H1 (cell line): ENCODE results near the gene MRPL43. TPM values are rescaled to one million over a fixed set of nuclear protein-coding genes. Genes with fewer than 3 reads are reported as not detected.

Experiments used
- CTCF ChIA-PET: fragments of 300-600 bp; sonication (Branson Sonifier 250); formaldehyde crosslinking; loops from one replicate; lab custom pipeline; 2021; ENCODE audit not compliant: partially characterized antibody; lab: Charles Lee
- POLR2A ChIA-PET: fragments of 300-600 bp; sonication (Branson Sonifier 250); formaldehyde crosslinking; loops from one replicate; lab custom pipeline; 2021; ENCODE audit warnings: inconsistent platforms; ENCODE audit not compliant: partially characterized antibody; lab: Charles Lee
- DNase-seq, 2 experiments: peaks; one replicate each; pipeline versions ENCODE4 v3.0.0 to v3.0.0-alpha.2; 2010 to 2022; ENCODE audit warnings: low spot score in 2 of 2, low read depth in 1 of 2, mixed read lengths in 1 of 2
- FAIRE-seq: peaks from 2 replicates; lab custom pipeline; 2011; peaks lifted over from hg19 to GRCh38; lab: Jason Lieb, UNC
- H2AFZ ChIP-seq: 2 replicates; pipeline ENCODE4 v1.8.1; 2012; ENCODE audit warnings: low read length, inconsistent platforms
- H2AK5ac ChIP-seq: 2 replicates; pipeline ENCODE4 v1.6.1; 2013; ENCODE audit warnings: low read depth, low read length
- H2BK120ac ChIP-seq: replicated peaks from 2 replicates; pipeline ENCODE3; 2013; ENCODE audit warnings: low read depth, low read length, inconsistent platforms
- H2BK12ac ChIP-seq: 2 replicates; pipeline ENCODE4 v1.6.1; 2013; ENCODE audit warnings: low read depth, low read length
- H2BK15ac ChIP-seq: 2 replicates; pipeline ENCODE4 v1.6.1; 2013; ENCODE audit warnings: low read length
- H2BK20ac ChIP-seq: 2 replicates; pipeline ENCODE4 v1.6.1; 2013; ENCODE audit warnings: low read length
- H2BK5ac ChIP-seq: 2 replicates; pipeline ENCODE4 v1.6.1; 2013; ENCODE audit warnings: low read depth, low read length
- H3K14ac ChIP-seq: 2 replicates; pipeline ENCODE4 v1.6.1; 2013; ENCODE audit warnings: inconsistent platforms; ENCODE audit not compliant: insufficient read length
- H3K18ac ChIP-seq: 2 replicates; pipeline ENCODE4 v1.6.1; 2013; ENCODE audit warnings: low read length; ENCODE audit errors: extremely low read depth
- H3K23ac ChIP-seq: 2 replicates; pipeline ENCODE4 v1.6.1; 2013; ENCODE audit warnings: inconsistent platforms; ENCODE audit not compliant: insufficient read length
- H3K23me2 ChIP-seq: 2 replicates; pipeline ENCODE4 v1.6.1; 2013; ENCODE audit warnings: low read depth, low read length
- H3K27ac ChIP-seq: 2 replicates; pipeline ENCODE4 v1.6.1; 2011; ENCODE audit warnings: low read depth, low read length, inconsistent platforms
- H3K27me3 ChIP-seq, 4 experiments: replicated peaks in 1 of 4; 1 replicate in 1 of 4; 2 replicates in 3 of 4; pipeline versions ENCODE4 v1.6.1 to v1.8.1; 2011 to 2013; ENCODE audit warnings: low read length in 3 of 4, mild to moderate bottlenecking in 3 of 4, inconsistent platforms in 2 of 4, mixed read lengths in 2 of 4, moderate library complexity in 1 of 4; ENCODE audit not compliant: control insufficient read depth in 3 of 4, insufficient read depth in 3 of 4; ENCODE audit errors: extremely low read depth in 1 of 4
- H3K36me3 ChIP-seq, 4 experiments: 2 replicates each; pipeline versions ENCODE4 v1.6.1 to v1.8.1; 2011 to 2013; ENCODE audit warnings: mild to moderate bottlenecking in 4 of 4, low read length in 3 of 4, moderate library complexity in 2 of 4, control low read depth in 1 of 4, inconsistent platforms in 1 of 4; ENCODE audit not compliant: insufficient read depth in 4 of 4, control insufficient read depth in 2 of 4
- H3K4ac ChIP-seq: replicated peaks from 2 replicates; pipeline ENCODE3; 2013; ENCODE audit warnings: low read length, low read depth, mixed read lengths, inconsistent platforms; ENCODE audit not compliant: insufficient read length
- H3K4me1 ChIP-seq, 4 experiments: replicated peaks in 1 of 4; 1 replicate in 1 of 4; 2 replicates in 3 of 4; pipeline versions ENCODE4 v1.6.1 to v1.8.1; 2011 to 2013; ENCODE audit warnings: low read length in 3 of 4, inconsistent platforms in 2 of 4, mixed read lengths in 1 of 4; ENCODE audit not compliant: insufficient read depth in 4 of 4, control insufficient read depth in 3 of 4
- H3K4me2 ChIP-seq, 2 experiments: 2 replicates each; pipeline versions ENCODE4 v1.6.1 to v1.8.1; 2011 to 2013; ENCODE audit warnings: low read depth in 2 of 2, low read length in 2 of 2, control low read depth in 1 of 2, inconsistent platforms in 1 of 2, mild to moderate bottlenecking in 1 of 2; ENCODE audit not compliant: insufficient read depth in 1 of 2
- H3K4me3 ChIP-seq, 4 experiments: fragments of 200-600, 300-600 bp in 1 of 4; sonication (generic), shearing (Covaris generic), sonication (Bioruptor Twin) in 1 of 4; 2 replicates each; pipeline versions ENCODE4 v1.5.1 to v1.8.1; 2011 to 2016; ENCODE audit warnings: low read length in 4 of 4, low read depth in 3 of 4, control low read depth in 2 of 4, inconsistent platforms in 2 of 4, mild to moderate bottlenecking in 2 of 4, mixed read lengths in 1 of 4, moderate library complexity in 1 of 4; ENCODE audit not compliant: insufficient read depth in 2 of 4; ENCODE audit errors: extremely low read depth in 1 of 4
- H3K56ac ChIP-seq: replicated peaks from 2 replicates; pipeline ENCODE3; 2013; ENCODE audit warnings: low read depth, mild to moderate bottlenecking, mixed read lengths, low read length, inconsistent platforms; ENCODE audit not compliant: insufficient read length
- H3K79me1 ChIP-seq: 2 replicates; pipeline ENCODE4 v1.6.1; 2013; ENCODE audit warnings: low read depth, low read length, control low read depth
- H3K79me2 ChIP-seq, 2 experiments: 2 replicates each; pipeline versions ENCODE4 v1.6.1 to v1.8.1; 2012 to 2013; ENCODE audit warnings: low read length in 2 of 2, mild to moderate bottlenecking in 2 of 2, inconsistent platforms in 1 of 2; ENCODE audit not compliant: insufficient read depth in 2 of 2, control insufficient read depth in 1 of 2
- H3K9ac ChIP-seq, 4 experiments: replicated peaks in 1 of 4; 1 replicate in 1 of 4; 2 replicates in 3 of 4; pipeline versions ENCODE4 v1.6.1 to v1.8.1; 2011 to 2013; ENCODE audit warnings: low read depth in 3 of 4, low read length in 3 of 4, control low read depth in 2 of 4, mild to moderate bottlenecking in 2 of 4, moderate library complexity in 2 of 4, inconsistent platforms in 1 of 4; ENCODE audit errors: extremely low read depth in 1 of 4
- H3K9me3 ChIP-seq, 2 experiments: 2 replicates each; pipeline versions ENCODE4 v1.6.1 to v1.8.1; 2012 to 2013; ENCODE audit warnings: mild to moderate bottlenecking in 2 of 2, moderate library complexity in 2 of 2, control low read depth in 1 of 2, inconsistent platforms in 1 of 2, low read depth in 1 of 2, low read length in 1 of 2, mixed read lengths in 1 of 2; ENCODE audit not compliant: insufficient read depth in 2 of 2
- H4K20me1 ChIP-seq, 2 experiments: replicated peaks in 1 of 2; 2 replicates each; pipeline versions ENCODE3 to v1.8.1; 2011 to 2013; ENCODE audit warnings: inconsistent platforms in 2 of 2, low read length in 2 of 2, mild to moderate bottlenecking in 1 of 2; ENCODE audit not compliant: insufficient read depth in 2 of 2, control insufficient read depth in 1 of 2
- H4K5ac ChIP-seq: 2 replicates; pipeline ENCODE4 v1.6.1; 2013; ENCODE audit warnings: low read length, low read depth, mixed read lengths, inconsistent platforms; ENCODE audit not compliant: insufficient read length
- H4K8ac ChIP-seq: 2 replicates; pipeline ENCODE4 v1.8.0; 2013; ENCODE audit warnings: mild to moderate bottlenecking, moderate library complexity, low read length, inconsistent platforms; ENCODE audit not compliant: insufficient read depth; ENCODE audit errors: extremely low read depth
- H4K91ac ChIP-seq: replicated peaks from 2 replicates; pipeline ENCODE3; 2013; ENCODE audit warnings: low read length, mixed read lengths, inconsistent platforms; ENCODE audit not compliant: insufficient read length
- CBX5 ChIP-seq: fragments of 300-800, 300-1000 bp; sonication (generic); IDR thresholded peaks from 2 replicates; pipeline ENCODE4 v1.7.1; 2016; ENCODE audit warnings: antibody characterized with exemption, low read length, low read depth
- HDAC6 ChIP-seq: IDR thresholded peaks from one replicate; pipeline ENCODE4 v1.7.1; 2012; ENCODE audit warnings: low read depth, mild to moderate bottlenecking, inconsistent platforms, low read length, moderate library complexity
- PHF8 ChIP-seq: fragments of 200-600 bp; sonication (generic); conservative IDR thresholded peaks from 2 replicates; pipeline ENCODE4 v1.7.1; 2012; ENCODE audit warnings: low read depth, mild to moderate bottlenecking, inconsistent platforms, low read length, moderate library complexity
- RNF2 ChIP-seq: fragments of 200-900, 300-1000 bp; sonication (generic); IDR thresholded peaks from 2 replicates; pipeline ENCODE4 v1.7.1; 2016; ENCODE audit warnings: borderline replicate concordance, low read depth, mild to moderate bottlenecking, antibody characterized with exemption, low read length; ENCODE audit not compliant: poor library complexity, severe bottlenecking; ENCODE audit errors: missing control alignments
- SP4 ChIP-seq: IDR thresholded peaks from 2 replicates; pipeline ENCODE4 v1.6.1; 2012; ENCODE audit warnings: low read length, inconsistent platforms
- TBP ChIP-seq: IDR thresholded peaks from 2 replicates; pipeline ENCODE4 v1.6.1; 2011; ENCODE audit warnings: low read depth, low read length, improper control_type of control experiment
- WGBS, 2 experiments: shearing (Covaris generic) in 1 of 2; methylation state at CpG; one replicate each; pipeline versions ENCODE4 v1.1.6 to v1.1.7; 2013 to 2015; ENCODE audit warnings: low lambda C conversion rate in 2 of 2, mixed read lengths in 2 of 2, inconsistent platforms in 1 of 2, low coverage in 1 of 2, missing lambda C conversion rate in 1 of 2; ENCODE audit not compliant: insufficient replicate concordance in 2 of 2, insufficient coverage in 1 of 2, insufficient read length in 1 of 2; ENCODE audit errors: extremely low coverage in 1 of 2, missing lambda C conversion rate in 1 of 2; 5-methylcytosine and 5-hydroxymethylcytosine counted together
- polyA plus RNA-seq, 7 experiments: library from polyadenylated mRNA; depleted of rRNA in 3 of 7; stranded (reverse) in 5 of 7; unstranded in 2 of 7; fragments of >200 nt in 5 of 7; fragments of 200-250 nt in 2 of 7; gene quantifications; 1 replicate in 5 of 7; 2 replicates in 1 of 7; 4 replicates in 1 of 7; pipeline versions ENCODE4 v1.2.1 to v1.2.3, GENCODE V29; 2011 to 2013; ENCODE audit warnings: missing spikeins in 2 of 7, mixed read lengths in 2 of 7
- total RNA-seq: library from RNA; stranded (reverse); fragmentation: NEBNext Ultra II Directional; extraction: Animal tissue kit (Norgen Biotek cat#: 25700); gene quantifications from 2 replicates; pipeline ENCODE4 v1.2.1, GENCODE V29; 2021
- TF ChIP-seq, protein P1 (sequence below): IDR thresholded peaks from 2 replicates; pipeline ENCODE4 v1.6.1; 2011; ENCODE audit warnings: low read depth, mild to moderate bottlenecking, low read length; ENCODE audit not compliant: insufficient read depth

MRPL43 gene
- total and polyA plus RNA-seq, 2 of the 8 experiments (the other 6 are each of a cell fraction or from before 2014, with no cell fraction given) = 74.1 to 149 TPM

DNA sequence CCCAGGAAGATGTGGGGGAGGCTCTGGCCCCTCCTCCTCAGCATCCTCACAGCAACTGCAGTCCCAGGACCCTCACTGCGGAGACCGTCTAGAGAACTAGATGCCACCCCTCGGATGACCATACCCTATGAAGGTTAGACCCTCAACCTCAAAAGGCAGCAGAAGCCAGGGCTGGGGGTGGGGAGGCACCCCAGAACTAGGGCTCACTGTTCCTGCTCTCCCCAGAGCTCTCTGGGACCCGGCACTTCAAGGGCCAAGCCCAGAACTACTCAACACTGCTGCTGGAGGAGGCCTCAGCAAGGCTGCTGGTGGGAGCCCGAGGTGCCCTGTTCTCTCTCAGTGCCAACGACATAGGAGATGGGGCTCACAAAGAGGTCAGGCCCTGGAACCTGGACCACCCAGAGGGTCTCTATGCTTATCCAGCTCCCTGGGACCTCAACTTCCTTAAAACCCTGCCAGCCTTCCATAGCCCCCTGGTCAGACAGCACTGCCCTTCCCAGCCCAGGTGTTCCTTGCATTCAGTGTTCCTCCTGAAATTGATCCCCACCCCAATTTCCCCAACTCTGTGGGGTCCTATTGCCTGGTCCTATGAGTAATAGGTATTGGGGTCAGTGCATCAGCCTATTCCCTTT, 14.3 kb downstream of the MRPL43 start:
- Histone ChIP-seq H2BK15ac (no peak overlapping the region), H3K4me3 (no peak overlapping the region), H3K4me1 (peaks cover 7 to 19% (median 10%) of the 10 kb centered on the region in 4 experiments), H3K4ac (no peak overlapping the region), H2BK120ac (no peak overlapping the region), H3K9ac (no peak overlapping the region), H4K20me1 (peaks cover 0 to 11% of the 10 kb centered on the region in 2 experiments), H4K91ac (no peak overlapping the region), H3K18ac (no peak overlapping the region), H2BK12ac (no peak overlapping the region), H3K9me3 (no peaks in the 10 kb centered on the region), H3K27me3 (peaks cover 0 to 3% (median 1%) of the 10 kb centered on the region in 4 experiments; a peak in 1 of 7 replicates), H3K23me2 (peaks cover 9% of the 10 kb centered on the region), H2BK5ac (no peak overlapping the region), H2AFZ (no peak overlapping the region), H3K14ac (no peak overlapping the region), H2AK5ac (no peak overlapping the region), H2BK20ac (no peak overlapping the region), H3K36me3 (no peaks in the 10 kb centered on the region), H3K79me1 (no peaks in the 10 kb centered on the region), H3K23ac (no peak overlapping the region), H4K8ac (no peak overlapping the region), H3K56ac (no peak overlapping the region), H3K4me2 (no peak overlapping the region), H4K5ac (no peak overlapping the region), H3K79me2 (no peaks in the 10 kb centered on the region), H3K27ac (no peak overlapping the region)
- FAIRE-seq (no peak), DNase-seq (no peak)
- ChIA-PET CTCF (interaction anchor here (0.6 to 3.0 kb wide), 8 partner anchors 9 to 357 kb away, joined by 3 to 15 read pairs (median 4); no protein-coding TSS in a partner anchor), POLR2A (interaction anchor here (0.6 to 2.9 kb wide), 3 partner anchors 12 to 583 kb away, joined by 4 to 10 read pairs (median 6); no protein-coding TSS in a partner anchor)
- WGBS, 2 experiments = 89% methylated on average over 6 of the region's 6 CpGs; no CpG with 5 or more reads in 1 of the 2 experiments
- TF ChIP-seq HDAC6 = no peak
- TF ChIP-seq, protein P1, sequence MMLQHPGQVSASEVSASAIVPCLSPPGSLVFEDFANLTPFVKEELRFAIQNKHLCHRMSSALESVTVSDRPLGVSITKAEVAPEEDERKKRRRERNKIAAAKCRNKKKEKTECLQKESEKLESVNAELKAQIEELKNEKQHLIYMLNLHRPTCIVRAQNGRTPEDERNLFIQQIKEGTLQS = no peak
- TF ChIP-seq CBX5 = no peak
- no peak for TF ChIP-seq SP4
- TF ChIP-seq RNF2 = no peak
- TF ChIP-seq PHF8 = no peak
- no peak for TF ChIP-seq TBP
